ENCODE results near the gene ABCC1.

The ABCC1 gene

GRCh38 chr16:15967655-15968315, 18.4 kb downstream of the ABCC1 start:
- no peak for DNase-seq

- peak in 1 of 2 donors; percentile 16 for DNase-seq
These were observed 20.8 kb downstream of the ABCC1 start for GRCh38 chr16:15970202-15970601.

GRCh38 chr16:15970743-15971439, 21.5 kb downstream of the ABCC1 start:
- no peak for DNase-seq

GRCh38 chr16:15971440-15971815, 22.0 kb downstream of the ABCC1 start:
- no peak for DNase-seq

- no peak for DNase-seq
These were observed 22.8 kb downstream of the ABCC1 start for GRCh38 chr16:15972046-15972868.

- DNase-seq = no peak
These were observed 24.0 kb downstream of the ABCC1 start for GRCh38 chr16:15973421-15973820.

- no peak for DNase-seq
These were observed 24.6 kb downstream of the ABCC1 start for GRCh38 chr16:15974057-15974456.

- DNase-seq = no peak
These were observed 25.8 kb downstream of the ABCC1 start for GRCh38 chr16:15975172-15975571.

GRCh38 chr16:15976225-15976812, 26.9 kb downstream of the ABCC1 start:
- DNase-seq = no peak

- peak; percentile 22 to 57 for DNase-seq
These were observed 27.7 kb downstream of the ABCC1 start for GRCh38 chr16:15976929-15977637.

- no peak for DNase-seq
These were observed 30.4 kb downstream of the ABCC1 start for GRCh38 chr16:15979801-15980200.

GRCh38 chr16:15980329-15980728, 30.9 kb downstream of the ABCC1 start:
- DNase-seq = peak in 1 of 2 donors; percentile 24

GRCh38 chr16:15981382-15981781, 32.0 kb downstream of the ABCC1 start:
- DNase-seq = no peak

GRCh38 chr16:15982194-15982915, 32.9 kb downstream of the ABCC1 start:
- peak; percentile 42 to 53 for DNase-seq

- DNase-seq = no peak
These were observed 34.5 kb downstream of the ABCC1 start for GRCh38 chr16:15983898-15984297.

- no peak for DNase-seq
These were observed 35.7 kb downstream of the ABCC1 start for GRCh38 chr16:15985144-15985543.

GRCh38 chr16:15986261-15986660, 36.8 kb downstream of the ABCC1 start:
- DNase-seq = no peak

GRCh38 chr16:15988268-15989013, 39.0 kb downstream of the ABCC1 start:
- DNase-seq = no peak

GRCh38 chr16:15990902-15991301, 41.5 kb downstream of the ABCC1 start:
- DNase-seq = no peak

- DNase-seq = no peak
These were observed 43.7 kb downstream of the ABCC1 start for GRCh38 chr16:15993128-15993527.

- peak in 1 of 2 donors; percentile 28 for DNase-seq
These were observed 44.1 kb downstream of the ABCC1 start for GRCh38 chr16:15993541-15993940.

Data from inflammatory macrophage (primary cell).